ENCODE measurements around the gene RBMS3.
"Not testable (repeated sequence)": the region's sequence is repeated elsewhere in the genome, so short reads cannot be mapped to it uniquely, and the experiment has no call there.

The RBMS3 gene

GRCh38 chr3:29520764-29521163, 239.9 kb downstream of the RBMS3 start:
- Histone ChIP-seq H3K36me3 (ENCODE audit: insufficient read depth, low read length) (no peaks in the 10 kb centered on the region), H3K4me3 (ENCODE audit: low read depth in 1 of 2, low read length in 2 of 2) (no peak overlapping the region), H3K4me1 (ENCODE audit: insufficient read depth, low read length) (peaks cover 20% of the 10 kb centered on the region), H3K9ac (ENCODE audit: low read length) (no peak overlapping the region), H3K9me3 (ENCODE audit: low read length) (no peaks in the 10 kb centered on the region), H3K27me3 (ENCODE audit: control insufficient read depth in 1 of 2, insufficient read depth in 2 of 2, low read length in 2 of 2) (no peaks in the 10 kb centered on the region), H3K27ac (ENCODE audit: low read depth, low read length) (no peak overlapping the region)

DNA sequence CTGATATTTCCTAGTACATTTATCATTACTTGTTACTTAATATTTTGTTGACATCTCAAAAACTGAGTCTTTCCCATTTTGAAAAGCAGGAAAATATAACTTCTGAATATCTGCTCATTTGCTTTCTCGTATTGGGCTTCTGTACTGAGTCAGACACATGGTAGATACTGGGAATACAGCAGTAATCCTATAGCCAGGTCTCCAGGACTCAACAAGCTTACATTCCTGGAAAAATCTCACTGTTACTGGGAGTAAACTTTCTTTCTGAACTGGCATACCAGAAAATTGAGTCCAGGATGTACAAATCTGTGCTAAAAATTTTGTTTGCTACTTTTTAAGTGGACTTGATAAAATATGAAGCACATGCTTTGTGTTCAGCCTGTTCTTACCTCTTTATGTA, 240.4 kb downstream of the RBMS3 start:
- Histone ChIP-seq H3K9ac (ENCODE audit: low read length) (no peak overlapping the region), H3K27me3 (ENCODE audit: control insufficient read depth in 1 of 2, insufficient read depth in 2 of 2, low read length in 2 of 2) (no peaks in the 10 kb centered on the region), H3K4me3 (ENCODE audit: low read depth in 1 of 2, low read length in 2 of 2) (no peak overlapping the region), H3K4me1 (ENCODE audit: insufficient read depth, low read length) (peaks cover 23% of the 10 kb centered on the region), H3K36me3 (ENCODE audit: insufficient read depth, low read length) (no peaks in the 10 kb centered on the region), H3K27ac (ENCODE audit: low read depth, low read length) (no peak overlapping the region), H3K9me3 (ENCODE audit: low read length) (no peaks in the 10 kb centered on the region)

GRCh38 chr3:29521751-29522150, 240.9 kb downstream of the RBMS3 start:
- Histone ChIP-seq H3K9me3 (ENCODE audit: low read length) (no peaks in the 10 kb centered on the region), H3K4me1 (ENCODE audit: insufficient read depth, low read length) (peaks cover 23% of the 10 kb centered on the region), H3K9ac (ENCODE audit: low read length) (no peak overlapping the region), H3K36me3 (ENCODE audit: insufficient read depth, low read length) (no peaks in the 10 kb centered on the region), H3K4me3 (ENCODE audit: low read depth in 1 of 2, low read length in 2 of 2) (no peak overlapping the region), H3K27ac (ENCODE audit: low read depth, low read length) (no peak overlapping the region), H3K27me3 (ENCODE audit: control insufficient read depth in 1 of 2, insufficient read depth in 2 of 2, low read length in 2 of 2) (no peaks in the 10 kb centered on the region)

DNA sequence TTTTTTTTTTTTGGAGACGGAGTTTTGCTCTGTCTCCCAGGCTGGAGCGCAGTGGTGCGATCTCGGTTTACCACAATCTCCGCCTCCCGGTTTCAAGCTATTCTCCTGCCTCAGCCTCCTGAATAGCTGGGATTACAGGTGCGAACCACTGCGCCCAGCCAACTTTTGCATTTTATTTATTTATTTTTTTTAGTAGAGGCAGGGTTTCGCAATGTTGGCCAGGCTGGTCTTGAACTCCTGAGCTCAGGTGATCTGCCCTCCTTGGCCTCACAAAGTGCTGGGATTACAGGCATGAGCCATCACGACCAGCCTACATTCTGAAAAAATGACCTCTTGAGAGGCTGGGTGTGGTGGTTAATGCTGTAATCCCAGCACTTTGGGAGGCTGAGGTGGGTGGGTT, 243.6 kb downstream of the RBMS3 start:
- H3K27me3 ChIP-seq (ENCODE audit: control insufficient read depth in 1 of 2, insufficient read depth in 2 of 2, low read length in 2 of 2); H3K9ac ChIP-seq (ENCODE audit: low read length); H3K27ac ChIP-seq (ENCODE audit: low read depth, low read length); H3K4me3 ChIP-seq (ENCODE audit: low read depth in 1 of 2, low read length in 2 of 2); H3K9me3 ChIP-seq (ENCODE audit: low read length); H3K36me3 ChIP-seq (ENCODE audit: insufficient read depth, low read length): not testable (repeated sequence)
- H3K4me1 ChIP-seq (ENCODE audit: insufficient read depth, low read length): peaks cover 23% of the 10 kb centered on the region

DNA sequence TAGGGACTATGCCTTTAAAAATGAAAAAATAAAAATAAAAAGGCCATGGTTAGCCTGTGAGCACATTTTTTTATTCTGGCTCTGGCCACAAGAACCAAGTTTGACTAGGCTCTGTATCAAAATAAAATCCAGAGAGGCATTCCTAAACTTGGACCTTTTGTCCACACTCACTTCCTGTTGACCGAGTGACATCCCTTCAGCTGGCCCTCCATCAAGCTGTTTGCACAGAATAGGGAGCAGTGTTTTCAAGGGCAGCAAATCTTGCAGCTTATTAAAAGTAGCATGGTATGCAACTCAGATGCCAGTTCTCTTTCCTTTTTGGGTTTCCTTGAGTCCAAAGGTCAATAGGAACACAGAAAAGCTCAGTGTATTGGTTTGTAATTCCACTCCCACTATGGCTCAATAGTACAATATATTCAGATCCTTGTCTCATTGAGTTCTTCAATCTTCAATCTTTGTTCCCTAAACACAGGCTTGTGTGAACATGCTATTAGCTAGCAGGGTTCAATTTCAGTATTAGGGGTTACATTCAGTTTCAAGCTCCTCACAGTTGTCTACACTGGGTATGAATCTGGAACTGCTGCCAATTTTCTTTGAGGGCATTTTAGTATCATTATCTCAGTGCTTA, 244.5 kb downstream of the RBMS3 start:
- Histone ChIP-seq H3K4me3 (ENCODE audit: low read depth in 1 of 2, low read length in 2 of 2) (no peak overlapping the region), H3K9ac (ENCODE audit: low read length) (no peak overlapping the region), H3K27me3 (ENCODE audit: control insufficient read depth in 1 of 2, insufficient read depth in 2 of 2, low read length in 2 of 2) (no peaks in the 10 kb centered on the region), H3K36me3 (ENCODE audit: insufficient read depth, low read length) (no peaks in the 10 kb centered on the region), H3K4me1 (ENCODE audit: insufficient read depth, low read length) (peaks cover 23% of the 10 kb centered on the region), H3K9me3 (ENCODE audit: low read length) (no peaks in the 10 kb centered on the region), H3K27ac (ENCODE audit: low read depth, low read length) (no peak overlapping the region)

GRCh38 chr3:29527246-29527645, 246.4 kb downstream of the RBMS3 start:
- Histone ChIP-seq H3K27me3 (ENCODE audit: control insufficient read depth in 1 of 2, insufficient read depth in 2 of 2, low read length in 2 of 2) (no peaks in the 10 kb centered on the region), H3K27ac (ENCODE audit: low read depth, low read length) (no peak overlapping the region), H3K4me1 (ENCODE audit: insufficient read depth, low read length) (peaks cover 16% of the 10 kb centered on the region), H3K36me3 (ENCODE audit: insufficient read depth, low read length) (no peaks in the 10 kb centered on the region), H3K9ac (ENCODE audit: low read length) (no peak overlapping the region), H3K9me3 (ENCODE audit: low read length) (no peaks in the 10 kb centered on the region), H3K4me3 (ENCODE audit: low read depth in 1 of 2, low read length in 2 of 2) (no peak overlapping the region)

GRCh38 chr3:29531644-29532043, 250.8 kb downstream of the RBMS3 start:
- no peaks in the 10 kb centered on the region for H3K4me1 ChIP-seq (ENCODE audit: insufficient read depth, low read length)
- H3K27ac ChIP-seq (ENCODE audit: low read depth, low read length): no peak overlapping the region
- no peaks in the 10 kb centered on the region for H3K36me3 ChIP-seq (ENCODE audit: insufficient read depth, low read length)
- H3K9me3 ChIP-seq (ENCODE audit: low read length): no peaks in the 10 kb centered on the region
- H3K27me3 ChIP-seq (ENCODE audit: control insufficient read depth in 1 of 2, insufficient read depth in 2 of 2, low read length in 2 of 2): no peaks in the 10 kb centered on the region
- H3K4me3 ChIP-seq (ENCODE audit: low read depth in 1 of 2, low read length in 2 of 2): no peak overlapping the region
- no peak overlapping the region for H3K9ac ChIP-seq (ENCODE audit: low read length)

- no peaks in the 10 kb centered on the region for H3K9me3 ChIP-seq (ENCODE audit: low read length)
- H3K27ac ChIP-seq (ENCODE audit: low read depth, low read length): no peak overlapping the region
- no peaks in the 10 kb centered on the region for H3K27me3 ChIP-seq (ENCODE audit: control insufficient read depth in 1 of 2, insufficient read depth in 2 of 2, low read length in 2 of 2)
- no peak overlapping the region for H3K9ac ChIP-seq (ENCODE audit: low read length)
- no peaks in the 10 kb centered on the region for H3K36me3 ChIP-seq (ENCODE audit: insufficient read depth, low read length)
- H3K4me1 ChIP-seq (ENCODE audit: insufficient read depth, low read length): no peaks in the 10 kb centered on the region
- H3K4me3 ChIP-seq (ENCODE audit: low read depth in 1 of 2, low read length in 2 of 2): no peak overlapping the region
Measured at GRCh38 chr3:29532473-29532872, 251.6 kb downstream of the RBMS3 start.

DNA sequence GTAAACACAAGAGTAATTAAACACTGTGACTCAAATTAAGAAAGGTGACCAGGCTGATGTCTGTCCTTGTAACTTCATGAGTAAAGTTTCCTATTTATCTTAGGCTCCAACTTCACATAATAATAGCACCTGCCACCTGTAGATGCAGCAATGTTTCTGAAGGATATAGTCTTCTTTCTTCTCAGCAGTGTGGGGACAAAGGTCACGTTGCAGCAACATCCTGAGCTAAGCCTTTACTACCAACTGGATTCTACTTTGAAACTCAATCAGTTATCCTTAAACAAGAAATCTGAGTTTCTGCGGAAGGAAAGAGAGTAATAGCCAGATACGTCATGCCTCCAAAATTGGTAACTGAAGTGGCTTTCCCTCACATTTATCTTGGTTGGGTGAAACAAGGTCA, 253.1 kb downstream of the RBMS3 start:
- Histone ChIP-seq H3K36me3 (ENCODE audit: insufficient read depth, low read length) (no peaks in the 10 kb centered on the region), H3K27ac (ENCODE audit: low read depth, low read length) (no peak overlapping the region), H3K9me3 (ENCODE audit: low read length) (no peaks in the 10 kb centered on the region), H3K4me1 (ENCODE audit: insufficient read depth, low read length) (peaks cover 10% of the 10 kb centered on the region), H3K27me3 (ENCODE audit: control insufficient read depth in 1 of 2, insufficient read depth in 2 of 2, low read length in 2 of 2) (no peaks in the 10 kb centered on the region), H3K9ac (ENCODE audit: low read length) (no peak overlapping the region), H3K4me3 (ENCODE audit: low read depth in 1 of 2, low read length in 2 of 2) (no peak overlapping the region)

DNA sequence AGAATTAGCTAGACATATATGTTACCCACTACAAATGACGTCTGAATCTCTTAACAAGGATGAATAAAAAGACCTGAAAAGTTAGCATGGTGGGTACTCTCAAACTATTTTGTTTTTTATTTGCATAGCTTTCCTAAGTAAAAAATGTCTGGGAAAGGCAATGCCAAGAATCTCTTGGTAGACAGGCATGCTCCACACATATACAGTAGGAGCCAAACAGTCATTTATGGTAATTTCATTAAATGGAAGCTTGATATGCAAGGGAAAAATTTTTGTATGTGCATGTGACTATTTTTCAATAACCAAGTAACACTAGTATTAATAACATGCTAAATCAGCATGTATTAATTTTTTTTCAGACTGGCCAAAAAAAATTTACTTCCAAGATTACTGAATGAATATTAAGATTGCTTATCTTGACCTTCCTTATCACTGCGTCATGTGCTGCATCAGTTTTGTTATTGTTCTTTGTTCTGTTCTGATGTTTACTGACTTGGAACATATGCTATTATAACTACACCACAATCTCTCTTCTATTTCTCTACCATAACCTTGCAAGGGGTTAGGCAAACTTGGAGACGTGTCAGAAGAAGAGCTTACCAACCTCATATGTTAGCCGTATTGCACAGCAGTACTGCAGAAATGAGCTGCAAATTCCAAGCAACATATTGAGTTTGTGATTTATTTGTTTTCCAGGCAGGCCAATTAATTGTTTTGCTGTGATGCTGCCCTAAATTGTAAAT, 255.3 kb downstream of the RBMS3 start:
- Histone ChIP-seq H3K9me3 (ENCODE audit: low read length) (no peaks in the 10 kb centered on the region), H3K27ac (ENCODE audit: low read depth, low read length) (no peak overlapping the region), H3K27me3 (ENCODE audit: control insufficient read depth in 1 of 2, insufficient read depth in 2 of 2, low read length in 2 of 2) (no peaks in the 10 kb centered on the region), H3K9ac (ENCODE audit: low read length) (no peak overlapping the region), H3K4me1 (ENCODE audit: insufficient read depth, low read length) (peaks cover 10% of the 10 kb centered on the region), H3K36me3 (ENCODE audit: insufficient read depth, low read length) (no peaks in the 10 kb centered on the region), H3K4me3 (ENCODE audit: low read depth in 1 of 2, low read length in 2 of 2) (no peak overlapping the region)

DNA sequence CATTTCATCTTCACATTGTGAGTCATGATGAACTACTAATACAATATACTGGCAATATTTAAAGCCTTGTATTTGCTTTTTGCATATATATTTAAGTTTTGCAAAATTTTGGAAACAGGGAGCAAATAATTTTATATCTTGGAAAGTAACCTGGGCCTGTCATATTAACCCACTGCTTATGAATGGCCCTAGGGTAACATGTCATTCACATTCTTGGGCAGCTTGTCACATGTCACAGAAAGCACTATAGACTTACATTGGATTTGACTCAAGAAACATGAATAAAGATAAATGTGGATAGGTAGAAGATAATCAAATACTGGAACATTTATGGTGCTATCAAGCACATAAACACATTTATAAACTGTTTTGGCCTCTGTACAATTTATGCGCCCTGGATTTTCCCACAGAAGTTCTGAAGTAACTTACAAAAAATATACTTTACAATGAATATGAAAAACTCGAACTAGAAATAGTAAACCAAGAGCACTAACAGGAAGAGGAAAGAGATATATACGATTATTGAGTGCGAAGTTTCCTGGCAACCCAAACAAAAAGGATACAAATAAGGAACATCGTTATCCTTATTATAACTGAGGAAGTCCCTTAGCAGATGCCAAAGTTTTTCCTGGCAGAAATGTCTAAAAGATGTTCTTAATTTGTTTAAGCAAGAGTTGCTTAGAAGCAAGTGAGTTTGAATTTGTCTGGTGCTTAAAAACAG, 257.2 kb downstream of the RBMS3 start:
- Histone ChIP-seq H3K4me3 (ENCODE audit: low read depth in 1 of 2, low read length in 2 of 2) (no peak overlapping the region), H3K4me1 (ENCODE audit: insufficient read depth, low read length) (peaks cover 10% of the 10 kb centered on the region), H3K36me3 (ENCODE audit: insufficient read depth, low read length) (no peaks in the 10 kb centered on the region), H3K27me3 (ENCODE audit: control insufficient read depth in 1 of 2, insufficient read depth in 2 of 2, low read length in 2 of 2) (no peaks in the 10 kb centered on the region), H3K9me3 (ENCODE audit: low read length) (no peaks in the 10 kb centered on the region), H3K27ac (ENCODE audit: low read depth, low read length) (no peak overlapping the region), H3K9ac (ENCODE audit: low read length) (no peak overlapping the region)

Measured in muscle layer of colon (tissue), 2 donors.